D721Med (cell line): Measurements from ENCODE around the gene COL5A2.
A peak's percentile ranks its signal among the peaks of the same experiment; 100 is the strongest.

ENCODE experiments used
- DNase-seq: peaks from one replicate; pipeline ENCODE4 v3.0.0; 2011; ENCODE audit warnings: low spot score; ENCODE audit not compliant: insufficient read length
- FAIRE-seq: peaks from 2 replicates; lab custom pipeline; 2011; peaks lifted over from hg19 to GRCh38; lab: Jason Lieb, UNC
- CTCF ChIP-seq: IDR thresholded peaks from 2 replicates; pipeline ENCODE4 v1.5.1; 2012; ENCODE audit warnings: mild to moderate bottlenecking, control low read depth; ENCODE audit not compliant: insufficient read depth; ENCODE audit errors: missing control alignments

The COL5A2 gene

GRCh38 chr2:189002079-189002478 is 177.5 kb downstream of the COL5A2 start:
- DNase-seq, result no peak
- no peak for TF ChIP-seq CTCF
- no peak for FAIRE-seq

- no peak for FAIRE-seq
- no peak for DNase-seq
- no peak for TF ChIP-seq CTCF
Measured at GRCh38 chr2:189000221-189000620, 179.3 kb downstream of the COL5A2 start.

GRCh38 chr2:188997263-188997662 is 182.3 kb downstream of the COL5A2 start:
- FAIRE-seq (no peak), DNase-seq (no peak)
- TF ChIP-seq CTCF, result no peak

GRCh38 chr2:188993247-188993646 is 186.3 kb downstream of the COL5A2 start:
- DNase-seq (no peak), FAIRE-seq (no peak)
- TF ChIP-seq CTCF, result no peak

GRCh38 chr2:188986839-188987238 is 192.7 kb downstream of the COL5A2 start:
- DNase-seq (no peak), FAIRE-seq (no peak)
- TF ChIP-seq CTCF, result no peak

GRCh38 chr2:188984680-188985079 is 194.9 kb downstream of the COL5A2 start:
- FAIRE-seq, result no peak
- no peak for TF ChIP-seq CTCF
- no peak for DNase-seq

- TF ChIP-seq CTCF, result peak; percentile 48
- FAIRE-seq (no peak), DNase-seq (no peak)
Measured at GRCh38 chr2:188984065-188984491, 195.5 kb downstream of the COL5A2 start.
